ENCODE results near the gene EMX2. TPM values are rescaled to one million over a fixed set of nuclear protein-coding genes. Genes with fewer than 3 reads are reported as not detected.

Gene EMX2
- total RNA-seq, 4 donors from 2014 or later, result 0.32 to 1.2 (median 0.89) TPM; not detected in 1

- Histone ChIP-seq H3K4me3 (no peak overlapping the region), H3K36me3 (no peaks in the 10 kb centered on the region), H3K27ac (no peak overlapping the region), H3K9me3 (no peaks in the 10 kb centered on the region), H3K4me1 (no peaks in the 10 kb centered on the region), H3K27me3 (peaks cover 89% of the 10 kb centered on the region)
- 29 to 32% methylated on average over 1 to 3 of the region's 3 CpGs for WGBS, 2 donors (ENCODE audit: low coverage in 1 of 2)
- TF ChIP-seq CTCF (IDR thresholded peaks at IDR 0.05) (no peak), POLR2A (IDR thresholded peaks at IDR 0.05) (no peak), POLR2AphosphoS5 (IDR thresholded peaks at IDR 0.05) (no peak), EP300 (IDR thresholded peaks at IDR 0.05) (no peak)
- no peak for ATAC-seq
These were observed 22.5 kb downstream of the EMX2 start for GRCh38 chr10:117565068-117565467.

DNA sequence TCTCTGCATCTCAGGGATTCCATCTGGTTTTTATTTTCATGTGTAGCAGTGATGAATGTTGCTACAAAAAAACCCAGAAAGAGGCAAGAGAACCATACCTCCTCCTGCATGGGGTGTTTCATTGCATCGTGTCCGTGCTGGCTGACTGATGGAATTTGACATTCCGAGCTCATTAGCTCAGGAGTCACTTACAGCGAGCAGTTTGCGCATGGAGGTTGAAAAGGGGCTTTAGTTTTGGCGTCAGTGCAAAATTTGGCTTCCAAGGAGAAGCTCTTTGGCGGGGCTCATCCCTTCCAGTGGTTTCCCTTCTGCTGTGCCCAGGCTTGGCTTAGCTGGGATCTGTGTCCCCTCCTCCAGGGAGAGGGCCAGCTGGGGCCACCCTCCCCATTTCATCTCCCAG, 25.8 kb downstream of the EMX2 start:
- Histone ChIP-seq H3K4me3 (no peak overlapping the region), H3K36me3 (no peaks in the 10 kb centered on the region), H3K27ac (no peak overlapping the region), H3K9me3 (no peaks in the 10 kb centered on the region), H3K27me3 (peaks cover 84% of the 10 kb centered on the region), H3K4me1 (no peaks in the 10 kb centered on the region)
- no peak for TF ChIP-seq POLR2A (IDR thresholded peaks at IDR 0.05)
- no peak for TF ChIP-seq EP300 (IDR thresholded peaks at IDR 0.05)
- TF ChIP-seq CTCF (IDR thresholded peaks at IDR 0.05), result no peak
- no peak for TF ChIP-seq POLR2AphosphoS5 (IDR thresholded peaks at IDR 0.05)
- no peak for ATAC-seq
- 51% methylated on average over 7 of the region's 7 CpGs; no CpG with 5 or more reads in 1 of the 2 donors for WGBS, 2 donors (ENCODE audit: low coverage in 1 of 2)

DNA sequence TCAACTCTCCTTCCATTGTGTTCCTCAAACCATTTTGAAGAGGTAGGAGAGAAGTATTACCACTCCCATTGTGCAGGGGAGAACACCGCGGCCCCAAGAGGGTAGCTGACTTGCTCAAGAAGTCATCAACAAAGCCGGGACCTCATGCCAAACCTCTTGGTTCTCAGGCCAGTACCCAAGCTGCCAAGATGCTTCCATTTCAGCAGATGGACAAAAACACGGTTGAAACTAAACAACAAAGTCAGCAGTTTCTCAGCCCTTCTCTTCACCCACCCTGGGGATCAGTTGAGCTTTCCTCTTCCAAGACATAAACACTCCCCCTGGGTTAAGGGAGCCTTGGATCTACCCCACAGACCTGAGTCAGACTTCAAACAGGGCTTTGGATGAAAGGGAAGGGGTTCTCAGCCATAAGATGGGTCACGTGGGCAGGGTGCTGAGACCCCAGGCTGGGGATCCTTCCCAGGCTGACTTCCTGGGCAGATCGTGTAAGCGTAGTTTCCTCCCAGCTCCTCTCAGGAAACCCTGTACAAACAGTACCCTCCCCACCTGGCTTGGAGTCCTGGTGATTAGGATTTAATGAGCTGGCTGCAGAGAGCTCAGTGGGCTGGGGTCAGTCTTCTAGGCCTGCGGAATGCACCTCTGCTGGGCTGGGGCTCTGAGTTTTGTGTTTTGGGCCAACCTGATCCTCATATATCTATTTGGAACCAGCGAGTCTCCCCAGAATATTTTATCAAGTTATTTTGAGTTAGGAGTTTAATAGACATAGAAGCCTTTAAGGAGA, 27.3 kb downstream of the EMX2 start:
- Histone ChIP-seq H3K27me3 (peaks cover 77% of the 10 kb centered on the region), H3K36me3 (no peaks in the 10 kb centered on the region), H3K27ac (no peak overlapping the region), H3K4me3 (no peak overlapping the region), H3K9me3 (no peaks in the 10 kb centered on the region), H3K4me1 (no peaks in the 10 kb centered on the region)
- ATAC-seq, result no peak
- WGBS, 2 donors (ENCODE audit: low coverage in 1 of 2), result 32 to 54% methylated on average over 3 to 4 of the region's 9 CpGs
- no peak for TF ChIP-seq POLR2AphosphoS5 (IDR thresholded peaks at IDR 0.05)
- no peak for TF ChIP-seq EP300 (IDR thresholded peaks at IDR 0.05)
- no peak for TF ChIP-seq CTCF (IDR thresholded peaks at IDR 0.05)
- no peak for TF ChIP-seq POLR2A (IDR thresholded peaks at IDR 0.05)

DNA sequence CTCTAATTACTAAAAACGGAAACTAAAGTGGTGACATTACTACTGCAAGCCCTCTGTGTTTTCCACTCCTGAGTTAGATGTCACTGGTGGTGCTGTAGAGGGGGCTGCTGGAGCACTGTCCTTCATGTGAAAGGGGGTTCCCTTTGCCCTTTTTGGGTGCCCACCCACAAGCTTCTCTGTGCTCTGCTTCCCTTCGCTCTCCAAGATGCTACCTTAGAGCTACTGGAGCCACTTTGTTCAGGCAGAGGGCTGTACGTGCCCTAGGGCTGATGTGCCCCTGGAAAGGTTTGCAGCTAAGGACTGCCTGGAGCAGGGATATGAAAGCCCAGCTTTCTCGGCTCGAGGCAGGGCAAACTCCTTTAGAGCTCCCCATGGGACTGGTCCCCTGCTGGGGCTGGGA, 28.3 kb downstream of the EMX2 start:
- Histone ChIP-seq H3K9me3 (no peaks in the 10 kb centered on the region), H3K4me1 (no peaks in the 10 kb centered on the region), H3K36me3 (no peaks in the 10 kb centered on the region), H3K27me3 (peaks cover 80% of the 10 kb centered on the region), H3K27ac (no peak overlapping the region), H3K4me3 (no peak overlapping the region)
- no peak for ATAC-seq
- WGBS, 2 donors (ENCODE audit: low coverage in 1 of 2), result 0 to 48% methylated on average over 1 to 3 of the region's 5 CpGs
- TF ChIP-seq CTCF (IDR thresholded peaks at IDR 0.05), result no peak
- TF ChIP-seq POLR2A (IDR thresholded peaks at IDR 0.05), result no peak
- TF ChIP-seq EP300 (IDR thresholded peaks at IDR 0.05), result no peak
- no peak for TF ChIP-seq POLR2AphosphoS5 (IDR thresholded peaks at IDR 0.05)

- H3K4me3 ChIP-seq, result no peak overlapping the region
- no peaks in the 10 kb centered on the region for H3K4me1 ChIP-seq
- TF ChIP-seq CTCF (IDR thresholded peaks at IDR 0.05), result no peak
- TF ChIP-seq POLR2AphosphoS5 (IDR thresholded peaks at IDR 0.05), result no peak
- no peak for TF ChIP-seq EP300 (IDR thresholded peaks at IDR 0.05)
- TF ChIP-seq POLR2A (IDR thresholded peaks at IDR 0.05), result no peak
- no peaks in the 10 kb centered on the region for H3K36me3 ChIP-seq
- 11 to 57% methylated on average over 3 to 5 of the region's 11 CpGs for WGBS, 2 donors (ENCODE audit: low coverage in 1 of 2)
- peaks cover 56% of the 10 kb centered on the region for H3K27me3 ChIP-seq
- no peaks in the 10 kb centered on the region for H3K9me3 ChIP-seq
- no peak for ATAC-seq
- no peak overlapping the region for H3K27ac ChIP-seq
These were observed 32.1 kb downstream of the EMX2 start for GRCh38 chr10:117574498-117575146.

Measured in gastroesophageal sphincter (tissue), 4 donors.